KBM-7 (cell line): ENCODE results near the gene SNRNP40.

ENCODE experiments used
- DNase-seq: peaks from one replicate; pipeline ENCODE4 v3.0.0-alpha.2; 2015
- in situ Hi-C: fragments of 300-500 bp; cut with MboI; formaldehyde crosslinking; loops from 2 replicates; pipeline ENCODE4 v1.14.3; 2020; ENCODE audit warnings: low sequenced_read_pairs, low pct_unique_long_range_greater_than_20kb, mixed read lengths

SNRNP40 gene

GRCh38 chr1:31238986-31239613 lies 57.5 kb downstream of the SNRNP40 start:
- peak; percentile 45 for DNase-seq
- in situ Hi-C loops = no loop called here

- in situ Hi-C loops = no loop called here
- no peak for DNase-seq
Measured at GRCh38 chr1:31238612-31238985, 58.0 kb downstream of the SNRNP40 start.

GRCh38 chr1:31234870-31235269 lies 61.7 kb downstream of the SNRNP40 start:
- in situ Hi-C loops = no loop called here
- DNase-seq = no peak

GRCh38 chr1:31234123-31234708 lies 62.4 kb downstream of the SNRNP40 start:
- in situ Hi-C loops = no loop called here
- no peak for DNase-seq

- in situ Hi-C loops = no loop called here
Measured at GRCh38 chr1:31232689-31233088, 63.9 kb downstream of the SNRNP40 start.

GRCh38 chr1:31231802-31232201 lies 64.8 kb downstream of the SNRNP40 start:
- DNase-seq = no peak
- in situ Hi-C loops = no loop called here

More at GRCh38 chr1:31232689-31233088, 63.9 kb downstream of the SNRNP40 start:
- DNase-seq = no peak

- in situ Hi-C loops = no loop called here
- DNase-seq = no peak
Measured at GRCh38 chr1:31230378-31230777, 66.2 kb downstream of the SNRNP40 start.

- no peak for DNase-seq
- in situ Hi-C loops = no loop called here
Measured at GRCh38 chr1:31228986-31229385, 67.6 kb downstream of the SNRNP40 start.

- DNase-seq = no peak
- in situ Hi-C loops = no loop called here
Measured at GRCh38 chr1:31227891-31228568, 68.6 kb downstream of the SNRNP40 start.

- DNase-seq = no peak
- in situ Hi-C loops = no loop called here
Measured at GRCh38 chr1:31224068-31224467, 72.5 kb downstream of the SNRNP40 start.

- in situ Hi-C loops = no loop called here
- no peak for DNase-seq
Measured at GRCh38 chr1:31222176-31222575, 74.4 kb downstream of the SNRNP40 start.

GRCh38 chr1:31221072-31221471 lies 75.5 kb downstream of the SNRNP40 start:
- no peak for DNase-seq
- in situ Hi-C loops = no loop called here

- DNase-seq = no peak
- in situ Hi-C loops = no loop called here
Measured at GRCh38 chr1:31219489-31219888, 77.1 kb downstream of the SNRNP40 start.

GRCh38 chr1:31218705-31219104 lies 77.9 kb downstream of the SNRNP40 start:
- DNase-seq = no peak
- in situ Hi-C loops = no loop called here

- peak; percentile 73 for DNase-seq
- in situ Hi-C loops = no loop called here
Measured at GRCh38 chr1:31216016-31216415, 80.6 kb downstream of the SNRNP40 start.

GRCh38 chr1:31215065-31215570 lies 81.5 kb downstream of the SNRNP40 start:
- no peak for DNase-seq
- in situ Hi-C loops = no loop called here

- in situ Hi-C loops = no loop called here
- no peak for DNase-seq
Measured at GRCh38 chr1:31214316-31215064, 82.1 kb downstream of the SNRNP40 start.
